Endothelial cell of umbilical vein (primary cell): ENCODE data around the gene CNPPD1.

Experiments used
- EZH2 ChIP-seq: IDR thresholded peaks from 2 replicates; pipeline ENCODE4 v1.6.1; 2012; ENCODE audit warnings: borderline replicate concordance, low read depth, mild to moderate bottlenecking, moderate library complexity, low read length, inconsistent platforms; ENCODE audit not compliant: severe bottlenecking
- JUN ChIP-seq: IDR thresholded peaks from 2 replicates; pipeline ENCODE4 v1.6.1; 2011; ENCODE audit warnings: borderline replicate concordance, low read depth; ENCODE audit not compliant: insufficient read length, insufficient read depth
- MYC ChIP-seq: IDR thresholded peaks from one replicate; pipeline ENCODE4 v1.6.1; 2011; ENCODE audit warnings: mild to moderate bottlenecking, low read depth, low read length
- POLR2A ChIP-seq: IDR thresholded peaks from 2 replicates; pipeline ENCODE4 v1.6.1; 2012; ENCODE audit warnings: low read depth, mild to moderate bottlenecking, control low read depth, low read length
- POLR2AphosphoS5 ChIP-seq: IDR thresholded peaks from 2 replicates; pipeline ENCODE4 v1.6.1; 2012; ENCODE audit warnings: low read depth, mild to moderate bottlenecking, control low read depth, low read length, moderate library complexity; ENCODE audit not compliant: insufficient read depth
- TF ChIP-seq, protein P1 (sequence below), 2 donors: IDR thresholded peaks; 1 replicate in 1 of 2; 2 replicates in 1 of 2; pipeline ENCODE4 v1.5.1; 2011; ENCODE audit warnings: low read length in 2 of 2, mild to moderate bottlenecking in 2 of 2, moderate library complexity in 2 of 2, control low read depth in 1 of 2, inconsistent platforms in 1 of 2, low read depth in 1 of 2; ENCODE audit not compliant: insufficient read depth in 1 of 2; ENCODE audit errors: extremely low read depth in 1 of 2

DNA sequence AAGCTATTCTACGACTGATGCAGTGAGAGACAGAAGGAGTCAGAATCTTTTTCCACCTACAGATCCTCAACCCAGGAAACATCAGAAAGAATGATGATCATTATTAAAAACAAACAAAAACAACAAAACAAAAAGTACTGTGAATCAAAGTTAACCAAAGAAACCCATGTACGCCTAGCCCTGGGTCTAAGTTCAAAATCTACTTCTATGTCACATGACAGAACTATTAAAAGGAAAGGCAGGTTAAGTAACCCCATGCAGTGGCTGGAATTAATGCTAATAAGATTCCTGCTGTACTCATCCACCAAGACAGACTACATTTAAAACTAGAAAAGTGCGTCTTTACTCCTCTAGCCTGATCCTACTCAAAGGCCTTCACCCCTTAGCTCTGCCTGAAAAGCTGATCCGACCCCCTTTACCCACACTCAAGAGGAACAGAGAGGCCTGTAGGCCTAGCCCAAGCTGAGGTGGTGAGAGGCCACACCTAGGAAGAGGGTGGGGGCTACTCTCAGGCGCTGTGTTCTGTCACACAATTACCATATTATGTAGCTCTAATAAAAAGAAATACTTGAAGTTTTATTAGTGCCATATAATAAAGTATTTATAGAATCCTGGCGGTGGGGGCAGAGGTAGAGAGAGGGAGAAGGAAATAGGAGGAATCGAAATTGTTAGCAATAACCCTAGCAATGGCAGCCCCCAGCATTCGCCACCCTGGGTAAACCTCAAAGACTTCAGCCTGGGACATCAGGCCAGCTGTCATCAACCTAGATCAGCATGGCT is 53.2 kb downstream of the CNPPD1 start:
- no peak for TF ChIP-seq MYC
- TF ChIP-seq, protein P1, sequence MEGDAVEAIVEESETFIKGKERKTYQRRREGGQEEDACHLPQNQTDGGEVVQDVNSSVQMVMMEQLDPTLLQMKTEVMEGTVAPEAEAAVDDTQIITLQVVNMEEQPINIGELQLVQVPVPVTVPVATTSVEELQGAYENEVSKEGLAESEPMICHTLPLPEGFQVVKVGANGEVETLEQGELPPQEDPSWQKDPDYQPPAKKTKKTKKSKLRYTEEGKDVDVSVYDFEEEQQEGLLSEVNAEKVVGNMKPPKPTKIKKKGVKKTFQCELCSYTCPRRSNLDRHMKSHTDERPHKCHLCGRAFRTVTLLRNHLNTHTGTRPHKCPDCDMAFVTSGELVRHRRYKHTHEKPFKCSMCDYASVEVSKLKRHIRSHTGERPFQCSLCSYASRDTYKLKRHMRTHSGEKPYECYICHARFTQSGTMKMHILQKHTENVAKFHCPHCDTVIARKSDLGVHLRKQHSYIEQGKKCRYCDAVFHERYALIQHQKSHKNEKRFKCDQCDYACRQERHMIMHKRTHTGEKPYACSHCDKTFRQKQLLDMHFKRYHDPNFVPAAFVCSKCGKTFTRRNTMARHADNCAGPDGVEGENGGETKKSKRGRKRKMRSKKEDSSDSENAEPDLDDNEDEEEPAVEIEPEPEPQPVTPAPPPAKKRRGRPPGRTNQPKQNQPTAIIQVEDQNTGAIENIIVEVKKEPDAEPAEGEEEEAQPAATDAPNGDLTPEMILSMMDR (IDR thresholded peaks at IDR 0.05; ENCODE audit: extremely low read depth in 1 of 2, insufficient read depth in 1 of 2, low read depth in 1 of 2, low read length in 2 of 2): no peak
- no peak for TF ChIP-seq POLR2A
- TF ChIP-seq POLR2AphosphoS5: no peak
- no peak for TF ChIP-seq EZH2
- TF ChIP-seq JUN: no peak
